Glutamatergic neuron (in vitro differentiated cells): ENCODE results near the gene CCDC32. TPM values are rescaled to one million over a fixed set of nuclear protein-coding genes. Genes with fewer than 3 reads are reported as not detected.

Source experiments
- total RNA-seq: library from RNA; stranded (reverse); fragmentation: NEBNext Ultra II Directional; extraction: Animal tissue kit (Norgen Biotek cat#: 25700); gene quantifications from one replicate; pipeline ENCODE4 v1.2.1, GENCODE V29; 2021; ENCODE audit not compliant: unreplicated experiment

The CCDC32 gene
- total RNA-seq, 1 donor from 2014 or later, result 21.4 TPM

Other genes with a start within 250 kb of the CCDC32 start
- 15.9 TPM for gene INAFM2, start 241.3 kb downstream of the CCDC32 start, total RNA-seq
- 0.49 TPM for gene CCDC9B, start 224.1 kb downstream of the CCDC32 start, total RNA-seq
- gene PHGR1, start 214.0 kb downstream of the CCDC32 start, total RNA-seq, result not detected
- gene DISP2, start 206.8 kb downstream of the CCDC32 start, total RNA-seq, result 44.3 TPM
- 62.9 TPM for gene KNSTRN, start 182.3 kb downstream of the CCDC32 start, total RNA-seq
- gene IVD, start 159.2 kb downstream of the CCDC32 start, total RNA-seq, result 44.3 TPM
- gene BAHD1, start 124.1 kb downstream of the CCDC32 start, total RNA-seq, result 29.9 TPM
- 3.9 TPM for gene CHST14, start 94.1 kb downstream of the CCDC32 start, total RNA-seq
- 10.6 TPM for gene RPUSD2, start 4.3 kb upstream of the CCDC32 start, total RNA-seq
- 4.0 TPM for gene KNL1, start 29.2 kb upstream of the CCDC32 start, total RNA-seq
- gene RAD51, start 130.1 kb upstream of the CCDC32 start, total RNA-seq, result 5.0 TPM
- gene RMDN3, start 190.2 kb upstream of the CCDC32 start, total RNA-seq, result 37.1 TPM
- 5.0 TPM for gene GCHFR, start 199.0 kb upstream of the CCDC32 start, total RNA-seq
- 0.17 TPM for gene C15orf62, start 204.9 kb upstream of the CCDC32 start, total RNA-seq
- 11.8 TPM for gene ZFYVE19, start 242.0 kb upstream of the CCDC32 start, total RNA-seq
- 43.2 TPM for gene DNAJC17, start 242.4 kb upstream of the CCDC32 start, total RNA-seq